ENCODE measurements around the gene CATSPERB. TPM values are rescaled to one million over a fixed set of nuclear protein-coding genes. Genes with fewer than 3 reads are reported as not detected.
"Not testable (repeated sequence)": the region's sequence is repeated elsewhere in the genome, so short reads cannot be mapped to it uniquely, and the experiment has no call there.

The CATSPERB gene
- total RNA-seq, 2 donors from 2014 or later = 0.19 to 3.5 TPM

DNA sequence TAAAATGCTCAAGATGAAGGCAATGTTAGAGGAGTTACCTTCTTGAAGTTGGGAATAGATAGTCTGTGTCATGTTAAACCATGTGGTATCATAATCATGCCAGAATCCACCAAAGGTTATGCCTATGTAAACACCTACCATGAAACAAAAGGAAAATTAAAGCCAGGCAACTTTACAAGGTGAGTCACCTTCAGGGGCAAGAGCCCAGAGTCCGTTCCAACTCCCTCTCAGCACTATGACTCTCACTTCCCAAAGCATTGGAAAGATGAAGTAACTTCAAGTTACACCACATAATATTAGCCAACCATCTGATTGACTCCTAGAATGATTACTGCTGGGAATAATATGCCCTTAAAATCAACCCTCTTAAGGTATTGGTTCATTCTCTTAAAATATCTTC lies 38.5 kb downstream of the CATSPERB start:
- no peaks in the 10 kb centered on the region for H3K36me3 ChIP-seq
- H3K4me1 ChIP-seq = no peaks in the 10 kb centered on the region
- H3K9me3 ChIP-seq = peaks cover 0 to 6% of the 10 kb centered on the region in 2 donors
- TF ChIP-seq, protein P1, sequence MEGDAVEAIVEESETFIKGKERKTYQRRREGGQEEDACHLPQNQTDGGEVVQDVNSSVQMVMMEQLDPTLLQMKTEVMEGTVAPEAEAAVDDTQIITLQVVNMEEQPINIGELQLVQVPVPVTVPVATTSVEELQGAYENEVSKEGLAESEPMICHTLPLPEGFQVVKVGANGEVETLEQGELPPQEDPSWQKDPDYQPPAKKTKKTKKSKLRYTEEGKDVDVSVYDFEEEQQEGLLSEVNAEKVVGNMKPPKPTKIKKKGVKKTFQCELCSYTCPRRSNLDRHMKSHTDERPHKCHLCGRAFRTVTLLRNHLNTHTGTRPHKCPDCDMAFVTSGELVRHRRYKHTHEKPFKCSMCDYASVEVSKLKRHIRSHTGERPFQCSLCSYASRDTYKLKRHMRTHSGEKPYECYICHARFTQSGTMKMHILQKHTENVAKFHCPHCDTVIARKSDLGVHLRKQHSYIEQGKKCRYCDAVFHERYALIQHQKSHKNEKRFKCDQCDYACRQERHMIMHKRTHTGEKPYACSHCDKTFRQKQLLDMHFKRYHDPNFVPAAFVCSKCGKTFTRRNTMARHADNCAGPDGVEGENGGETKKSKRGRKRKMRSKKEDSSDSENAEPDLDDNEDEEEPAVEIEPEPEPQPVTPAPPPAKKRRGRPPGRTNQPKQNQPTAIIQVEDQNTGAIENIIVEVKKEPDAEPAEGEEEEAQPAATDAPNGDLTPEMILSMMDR (IDR thresholded peaks at IDR 0.05) = no peak
- no peak overlapping the region for H3K27ac ChIP-seq
- no peak for DNase-seq (ENCODE audit: low spot score)
- H3K4me3 ChIP-seq = no peak overlapping the region
- H3K27me3 ChIP-seq = no peaks in the 10 kb centered on the region

DNA sequence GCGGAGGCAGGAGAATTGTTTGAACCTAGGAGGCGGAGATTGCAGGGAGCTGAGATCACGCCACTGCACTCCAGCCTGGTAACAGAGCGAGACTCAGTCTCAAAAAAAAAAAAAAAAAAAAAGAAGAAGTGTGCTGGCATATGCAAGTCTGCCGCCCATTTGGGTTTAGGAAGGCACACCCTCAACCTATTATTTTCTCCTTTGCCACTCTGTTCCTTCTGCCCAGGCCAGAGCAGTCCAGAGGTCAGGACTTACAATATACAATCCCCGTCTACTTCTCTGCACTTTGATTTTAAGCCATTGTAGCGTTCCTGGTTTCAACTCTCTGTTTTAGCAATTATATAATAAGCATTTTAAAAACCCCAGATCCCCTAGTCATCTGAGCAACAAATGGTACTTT lies 39.8 kb downstream of the CATSPERB start:
- H3K27ac ChIP-seq = no peak overlapping the region
- DNase-seq (ENCODE audit: low spot score) = no peak

DNA sequence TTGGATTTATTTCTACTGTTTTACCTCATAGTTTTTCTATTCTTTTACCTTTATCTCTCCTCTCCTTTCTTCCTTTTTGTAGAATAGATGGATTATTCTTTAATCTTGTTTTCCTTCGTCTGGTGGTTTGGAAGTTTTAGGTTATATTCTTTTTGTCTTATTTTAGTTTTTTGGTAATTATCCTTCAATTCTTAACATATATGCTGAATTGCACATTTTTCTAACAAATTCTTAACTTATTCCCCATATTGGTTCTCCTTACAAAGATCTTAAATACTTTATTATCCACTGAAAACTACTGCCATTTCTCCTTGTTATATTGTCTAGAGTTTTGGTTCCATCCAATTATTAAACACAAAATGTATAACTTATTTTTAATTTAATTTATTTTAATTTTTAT lies 42.3 kb downstream of the CATSPERB start:
- Histone ChIP-seq H3K4me1 (no peaks in the 10 kb centered on the region), H3K36me3 (no peaks in the 10 kb centered on the region), H3K27ac (no peak overlapping the region), H3K27me3 (no peaks in the 10 kb centered on the region), H3K9me3 (no peaks in the 10 kb centered on the region), H3K4me3 (no peak overlapping the region)
- TF ChIP-seq, protein P1 (IDR thresholded peaks at IDR 0.05) = no peak
- DNase-seq (ENCODE audit: low spot score) = no peak

More for the DNA sequence above, 39.8 kb downstream of the CATSPERB start:
- Histone ChIP-seq H3K9me3 (no peaks in the 10 kb centered on the region), H3K27me3 (no peaks in the 10 kb centered on the region), H3K4me1 (no peaks in the 10 kb centered on the region), H3K4me3 (no peak overlapping the region), H3K36me3 (no peaks in the 10 kb centered on the region)
- TF ChIP-seq, protein P1 (IDR thresholded peaks at IDR 0.05) = no peak

DNA sequence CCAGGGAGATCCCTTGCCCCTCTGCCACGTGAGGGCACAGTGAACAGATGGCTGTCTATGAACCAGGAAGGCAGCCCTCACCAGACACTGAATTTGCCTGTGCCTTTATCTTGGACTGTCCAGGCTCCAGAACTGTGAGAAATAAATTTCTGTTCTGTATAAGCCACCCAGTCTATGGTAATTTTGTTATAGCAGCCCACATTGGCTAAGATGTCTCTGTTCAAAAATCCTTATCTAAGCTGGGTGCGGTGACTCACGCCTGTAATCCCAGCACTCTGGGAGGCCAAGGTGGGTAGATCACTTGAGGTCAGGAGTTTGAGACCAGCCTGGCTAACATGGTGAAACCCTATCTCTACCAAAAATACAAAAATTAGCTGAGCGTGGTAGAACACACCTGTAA lies 44.5 kb downstream of the CATSPERB start:
- not testable (repeated sequence) for H3K27ac ChIP-seq; DNase-seq (ENCODE audit: low spot score); H3K4me1 ChIP-seq; H3K9me3 ChIP-seq; H3K27me3 ChIP-seq; H3K4me3 ChIP-seq; H3K36me3 ChIP-seq

DNA sequence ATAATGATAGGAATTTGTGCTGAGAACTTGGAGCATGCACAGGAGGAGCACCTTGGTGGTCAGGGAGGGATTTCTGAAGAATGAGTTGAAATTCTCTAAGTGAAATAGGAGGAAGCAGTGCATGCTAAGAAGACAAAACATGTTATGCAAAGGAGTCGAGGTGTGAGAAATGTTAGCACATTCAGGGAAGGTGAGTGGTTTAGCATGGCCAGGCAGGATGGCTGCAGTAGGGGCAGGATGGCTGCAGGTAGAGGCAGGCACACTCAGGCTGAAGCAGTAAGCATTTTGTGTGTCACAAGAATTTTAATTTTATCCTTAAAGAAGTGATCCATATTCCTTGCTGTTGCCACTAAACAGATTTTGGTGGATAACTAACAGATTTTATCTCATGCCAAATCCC lies 46.3 kb downstream of the CATSPERB start:
- TF ChIP-seq, protein P1 (IDR thresholded peaks at IDR 0.05) = no peak
- H3K27ac ChIP-seq = no peak overlapping the region
- no peaks in the 10 kb centered on the region for H3K27me3 ChIP-seq
- H3K4me3 ChIP-seq = no peak overlapping the region
- no peak for DNase-seq (ENCODE audit: low spot score)
- no peaks in the 10 kb centered on the region for H3K4me1 ChIP-seq
- H3K36me3 ChIP-seq = no peaks in the 10 kb centered on the region
- H3K9me3 ChIP-seq = no peaks in the 10 kb centered on the region

DNA sequence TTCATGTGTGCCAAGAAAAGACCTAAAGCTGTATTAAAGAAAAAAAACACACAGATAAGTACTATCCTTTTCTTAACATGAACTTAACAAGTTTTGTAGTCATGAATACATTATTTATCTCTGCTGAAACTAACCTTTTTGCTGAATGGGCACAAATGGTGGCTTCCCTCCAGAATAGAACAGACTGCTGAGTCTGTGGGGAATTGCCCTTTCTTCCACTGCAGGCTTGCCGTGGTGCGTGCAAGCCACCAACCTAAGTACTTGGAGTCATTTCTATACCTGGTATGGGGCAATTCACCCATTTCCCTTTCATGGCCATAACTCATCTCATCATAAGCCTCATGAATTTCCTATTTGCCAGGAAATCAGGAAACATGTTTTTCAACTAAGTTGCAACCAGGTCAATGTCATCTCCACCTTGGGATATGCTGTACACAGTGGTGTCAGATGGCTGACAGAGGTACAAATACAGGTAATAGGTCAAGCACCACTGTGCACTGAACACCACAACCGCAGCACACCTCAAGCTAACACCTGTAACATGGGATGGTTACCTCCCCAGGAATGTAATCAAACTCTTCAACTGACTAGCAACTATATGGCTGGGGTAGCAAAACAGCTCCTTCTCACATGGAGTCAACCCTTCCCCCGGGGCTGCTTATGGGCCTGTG lies 49.9 kb downstream of the CATSPERB start:
- Histone ChIP-seq H3K4me1 (no peaks in the 10 kb centered on the region), H3K27ac (no peak overlapping the region), H3K27me3 (no peaks in the 10 kb centered on the region), H3K4me3 (no peak overlapping the region), H3K9me3 (peaks cover 0 to 4% of the 10 kb centered on the region in 2 donors), H3K36me3 (no peaks in the 10 kb centered on the region)
- DNase-seq (ENCODE audit: low spot score) = no peak
- TF ChIP-seq, protein P1 (IDR thresholded peaks at IDR 0.05) = no peak

Measured in right atrium auricular region (tissue), 2 donors.